Liver (tissue), 9 donors: ENCODE results near the gene TBC1D10B. TPM values are rescaled to one million over a fixed set of nuclear protein-coding genes. Genes with fewer than 3 reads are reported as not detected.

Experiments used
- DNase-seq: peaks from one replicate; pipeline ENCODE4 v3.0.0-alpha.2; 2017; ENCODE audit warnings: low spot score
- H3K27ac ChIP-seq, 2 donors: one replicate each; pipeline ENCODE4 v1.7.0; 2013; ENCODE audit warnings: inconsistent platforms in 2 of 2, low read length in 2 of 2, control low read depth in 1 of 2, low read depth in 1 of 2, mild to moderate bottlenecking in 1 of 2
- H3K27me3 ChIP-seq, 4 donors: one replicate each; pipeline versions ENCODE4 v1.6.1 to v1.7.0; 2013; ENCODE audit warnings: low read length in 3 of 4, inconsistent platforms in 1 of 4, mild to moderate bottlenecking in 1 of 4, moderate library complexity in 1 of 4; ENCODE audit not compliant: control insufficient read depth in 4 of 4, insufficient read depth in 4 of 4
- H3K36me3 ChIP-seq, 4 donors: one replicate each; pipeline versions ENCODE4 v1.6.1 to v1.7.0; 2013; ENCODE audit warnings: low read length in 3 of 4, mild to moderate bottlenecking in 3 of 4, low read depth in 1 of 4, moderate library complexity in 1 of 4; ENCODE audit not compliant: control insufficient read depth in 4 of 4, insufficient read depth in 3 of 4
- H3K4me1 ChIP-seq, 4 donors: one replicate each; pipeline versions ENCODE4 v1.6.1 to v1.7.0; 2013; ENCODE audit warnings: low read length in 3 of 4, mild to moderate bottlenecking in 3 of 4, moderate library complexity in 1 of 4; ENCODE audit not compliant: control insufficient read depth in 4 of 4, insufficient read depth in 4 of 4
- H3K4me3 ChIP-seq, 3 donors: one replicate each; pipeline versions ENCODE4 v1.6.1 to v1.7.0; 2013; ENCODE audit warnings: low read length in 3 of 3, control low read depth in 1 of 3, low read depth in 1 of 3, mild to moderate bottlenecking in 1 of 3
- H3K9ac ChIP-seq, 2 donors: one replicate each; pipeline ENCODE4 v1.7.0; 2013; ENCODE audit warnings: low read length in 2 of 2, mild to moderate bottlenecking in 2 of 2, moderate library complexity in 2 of 2, control low read depth in 1 of 2, low read depth in 1 of 2
- H3K9me3 ChIP-seq, 4 donors: one replicate each; pipeline versions ENCODE4 v1.6.1 to v1.7.0; 2013; ENCODE audit warnings: low read length in 3 of 4; ENCODE audit not compliant: control insufficient read depth in 4 of 4
- EGR1 ChIP-seq, 2 donors: IDR thresholded peaks; 2 replicates each; pipeline ENCODE4 v1.6.1; 2016 to 2018; ENCODE audit warnings: antibody characterized with exemption in 2 of 2, low read depth in 2 of 2
- FOXA1 ChIP-seq: IDR thresholded peaks from 2 replicates; pipeline ENCODE4 v1.6.1; 2016; ENCODE audit warnings: antibody characterized with exemption
- FOXA2 ChIP-seq: IDR thresholded peaks from 2 replicates; pipeline ENCODE4 v1.6.1; 2016; ENCODE audit warnings: antibody characterized with exemption
- GABPA ChIP-seq, 2 donors: IDR thresholded peaks in 1 of 2; conservative IDR thresholded peaks in 1 of 2; 2 replicates each; pipeline ENCODE4 v1.6.1; 2016; ENCODE audit warnings: antibody characterized with exemption in 2 of 2, mild to moderate bottlenecking in 1 of 2, moderate library complexity in 1 of 2
- HNF4A ChIP-seq, 2 donors: conservative IDR thresholded peaks; 2 replicates each; pipeline ENCODE4 v1.6.1; 2016; ENCODE audit warnings: antibody characterized with exemption in 2 of 2, mild to moderate bottlenecking in 2 of 2
- HNF4G ChIP-seq: IDR thresholded peaks from 2 replicates; pipeline ENCODE4 v1.6.1; 2016; ENCODE audit warnings: antibody characterized with exemption
- JUND ChIP-seq, 2 donors: IDR thresholded peaks; 2 replicates each; pipeline ENCODE4 v1.6.1; 2016; ENCODE audit warnings: antibody characterized with exemption in 2 of 2
- NR2F2 ChIP-seq: IDR thresholded peaks from 2 replicates; pipeline ENCODE4 v1.6.1; 2016; ENCODE audit warnings: antibody characterized with exemption
- RAD21 ChIP-seq, 2 donors: IDR thresholded peaks; 2 replicates each; pipeline ENCODE4 v1.6.1; 2016; ENCODE audit warnings: antibody characterized with exemption in 2 of 2, mild to moderate bottlenecking in 2 of 2
- REST ChIP-seq: IDR thresholded peaks from 2 replicates; pipeline ENCODE4 v1.6.1; 2016; ENCODE audit warnings: antibody characterized with exemption, mild to moderate bottlenecking
- RXRA ChIP-seq, 2 donors: IDR thresholded peaks; 2 replicates each; pipeline ENCODE4 v1.6.1; 2017 to 2018; ENCODE audit warnings: antibody characterized with exemption in 2 of 2, mild to moderate bottlenecking in 1 of 2
- SP1 ChIP-seq: IDR thresholded peaks from 2 replicates; pipeline ENCODE4 v1.6.1; 2018; ENCODE audit warnings: antibody characterized with exemption, mild to moderate bottlenecking
- TAF1 ChIP-seq: conservative IDR thresholded peaks from 2 replicates; pipeline ENCODE4 v1.6.1; 2016; ENCODE audit warnings: antibody characterized with exemption, mild to moderate bottlenecking
- YY1 ChIP-seq: IDR thresholded peaks from 2 replicates; pipeline ENCODE4 v1.6.1; 2016; ENCODE audit warnings: antibody characterized with exemption, mild to moderate bottlenecking
- ZBTB33 ChIP-seq: IDR thresholded peaks from 2 replicates; pipeline ENCODE4 v1.6.1; 2016; ENCODE audit warnings: antibody characterized with exemption
- WGBS: extraction: QIAGEN DNeasy Blood & Tissue Kit; methylation state at CpG from one replicate; pipeline ENCODE4 v1.1.7; 2013; 5-methylcytosine and 5-hydroxymethylcytosine counted together
- polyA plus RNA-seq, 2 donors: library from polyadenylated mRNA; stranded (reverse) in 1 of 2; unstranded in 1 of 2; fragments of 200-250 nt in 1 of 2; fragments of >200 nt in 1 of 2; fragmentation: Nextera tagmentation in 1 of 2; extraction: Ambion mirVana in 1 of 2; gene quantifications; one replicate each; pipeline versions ENCODE4 v1.2.1 to v1.2.3, GENCODE V29; 2013 to 2015
- total RNA-seq, 2 donors: library from RNA; depleted of rRNA; stranded (reverse); fragments of >200 nt; gene quantifications; one replicate each; pipeline ENCODE4 v1.2.3, GENCODE V29; 2014
- TF ChIP-seq, protein P1 (sequence below): IDR thresholded peaks from 2 replicates; pipeline ENCODE4 v1.6.1; 2016; ENCODE audit warnings: antibody characterized with exemption
- TF ChIP-seq, protein P2 (sequence below): fragments of 150-350 bp; IDR thresholded peaks from 2 replicates; pipeline ENCODE4 v1.5.1; 2017; ENCODE audit warnings: improper control_type of control experiment, low read depth, low read length; ENCODE audit not compliant: missing input control
- TF ChIP-seq, protein P3 (sequence below): IDR thresholded peaks from 2 replicates; pipeline ENCODE4 v1.6.1; 2016; ENCODE audit warnings: antibody characterized with exemption
- donor health status: healthy.
- donor health status: healthy.
- donor health status: healthy.
- donor health status: healthy.
- donor health status: healthy.

Gene TBC1D10B
- total and polyA plus RNA-seq, 4 donors = 3.6 to 16.5 (median 12.6) TPM

GRCh38 chr16:30407804-30408534 lies 37.7 kb upstream of the TBC1D10B start:
- Histone ChIP-seq H3K4me1 (peaks cover 8 to 32% (median 24%) of the 10 kb centered on the region in 4 donors), H3K27ac (peak overlapping the region; percentile 78 to 87), H3K27me3 (no peaks in the 10 kb centered on the region), H3K4me3 (peak overlapping the region; percentile 32 to 74 (median 51)), H3K9ac (peak overlapping the region in 1 of 2 donors; percentile 42), H3K9me3 (no peaks in the 10 kb centered on the region), H3K36me3 (no peaks in the 10 kb centered on the region)
- no peak for TF ChIP-seq GABPA (IDR thresholded peaks at IDR 0.05 in 1 of 2, conservative IDR thresholded peaks at IDR 0.05 in 1 of 2)
- WGBS = 10% methylated on average over 18 of the region's 19 CpGs
- DNase-seq = no peak

- peak within 1 kb of the TSS; percentile 25 to 89 for H3K9ac ChIP-seq
- peaks cover 8 to 33% (median 26%) of the 10 kb centered on the region in 4 donors for H3K4me1 ChIP-seq
- peak; percentile 99 for DNase-seq
- H3K27me3 ChIP-seq = no peaks in the 10 kb centered on the region
- H3K4me3 ChIP-seq = peak within 1 kb of the TSS; percentile 32 to 74 (median 51)
- no peaks in the 10 kb centered on the region for H3K9me3 ChIP-seq
- peak within 1 kb of the TSS; percentile 78 to 87 for H3K27ac ChIP-seq
- peak in 1 of 2 donors; percentile 91 for TF ChIP-seq JUND (IDR thresholded peaks at IDR 0.05)
- no peak for TF ChIP-seq ZBTB33
- TF ChIP-seq YY1 = peak; percentile 18
- TF ChIP-seq HNF4A (conservative IDR thresholded peaks at IDR 0.05) = peak in 1 of 2 donors; percentile 11
- TF ChIP-seq NR2F2 = no peak
- TF ChIP-seq RXRA (IDR thresholded peaks at IDR 0.05) = peak; percentile 21 to 35
- TF ChIP-seq RAD21 (IDR thresholded peaks at IDR 0.05) = no peak
- TF ChIP-seq REST = no peak
- TF ChIP-seq, protein P1, sequence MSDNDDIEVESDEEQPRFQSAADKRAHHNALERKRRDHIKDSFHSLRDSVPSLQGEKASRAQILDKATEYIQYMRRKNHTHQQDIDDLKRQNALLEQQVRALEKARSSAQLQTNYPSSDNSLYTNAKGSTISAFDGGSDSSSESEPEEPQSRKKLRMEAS = no peak
- TF ChIP-seq GABPA (IDR thresholded peaks at IDR 0.05 in 1 of 2, conservative IDR thresholded peaks at IDR 0.05 in 1 of 2) = no peak
- TF ChIP-seq, protein P2, sequence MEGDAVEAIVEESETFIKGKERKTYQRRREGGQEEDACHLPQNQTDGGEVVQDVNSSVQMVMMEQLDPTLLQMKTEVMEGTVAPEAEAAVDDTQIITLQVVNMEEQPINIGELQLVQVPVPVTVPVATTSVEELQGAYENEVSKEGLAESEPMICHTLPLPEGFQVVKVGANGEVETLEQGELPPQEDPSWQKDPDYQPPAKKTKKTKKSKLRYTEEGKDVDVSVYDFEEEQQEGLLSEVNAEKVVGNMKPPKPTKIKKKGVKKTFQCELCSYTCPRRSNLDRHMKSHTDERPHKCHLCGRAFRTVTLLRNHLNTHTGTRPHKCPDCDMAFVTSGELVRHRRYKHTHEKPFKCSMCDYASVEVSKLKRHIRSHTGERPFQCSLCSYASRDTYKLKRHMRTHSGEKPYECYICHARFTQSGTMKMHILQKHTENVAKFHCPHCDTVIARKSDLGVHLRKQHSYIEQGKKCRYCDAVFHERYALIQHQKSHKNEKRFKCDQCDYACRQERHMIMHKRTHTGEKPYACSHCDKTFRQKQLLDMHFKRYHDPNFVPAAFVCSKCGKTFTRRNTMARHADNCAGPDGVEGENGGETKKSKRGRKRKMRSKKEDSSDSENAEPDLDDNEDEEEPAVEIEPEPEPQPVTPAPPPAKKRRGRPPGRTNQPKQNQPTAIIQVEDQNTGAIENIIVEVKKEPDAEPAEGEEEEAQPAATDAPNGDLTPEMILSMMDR = no peak
- TF ChIP-seq EGR1 (IDR thresholded peaks at IDR 0.05; ENCODE audit: low read depth in 2 of 2) = peak in 1 of 2 donors; percentile 39
- peak; percentile 55 for TF ChIP-seq SP1
- TF ChIP-seq HNF4G = no peak
- TF ChIP-seq FOXA2 = no peak
- TF ChIP-seq, protein P3, sequence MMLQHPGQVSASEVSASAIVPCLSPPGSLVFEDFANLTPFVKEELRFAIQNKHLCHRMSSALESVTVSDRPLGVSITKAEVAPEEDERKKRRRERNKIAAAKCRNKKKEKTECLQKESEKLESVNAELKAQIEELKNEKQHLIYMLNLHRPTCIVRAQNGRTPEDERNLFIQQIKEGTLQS = no peak
- TF ChIP-seq TAF1 = no peak
- TF ChIP-seq FOXA1 = no peak
- no peaks in the 10 kb centered on the region for H3K36me3 ChIP-seq
- WGBS = under 1% methylated on average over 65 of the region's 65 CpGs
Observed at GRCh38 chr16:30407102-30407803, 37.0 kb upstream of the TBC1D10B start, which contains the start of gene ZNF771. Gene ZNF771 (plus strand): TSS chr16:30407606. CDS start chr16:30408054, 448 bp downstream.
